HepG2 (cell line): ENCODE results near the gene SULT2B1. TPM values are rescaled to one million over a fixed set of nuclear protein-coding genes. Genes with fewer than 3 reads are reported as not detected.

Source experiments
- ATAC-seq: fragments of 200-7000 bp; cut with Tn5 transposase; 3 replicates; pipeline ENCODE4 v1.9.1; 2020; ENCODE audit warnings: mild to moderate bottlenecking, moderate library complexity
- BruUV-seq: library from RNA; stranded (reverse); fragments of 400-500 nt; replicated peaks from 2 replicates; lab custom pipeline; 2021; lab: Mats Ljungman, UMichigan
- CTCF ChIA-PET: fragments of 300-600 bp; formaldehyde crosslinking; extraction: SDS; loops from one replicate; lab custom pipeline; 2021; ENCODE audit warnings: low total read pairs, inconsistent platforms, low intra/inter-chr PET ratio; lab: Yijun Ruan, JAX
- POLR2A ChIA-PET: fragments of 350-600 bp; sonication (Branson Sonifier 250); formaldehyde crosslinking; loops from one replicate; lab custom pipeline; 2020; ENCODE audit warnings: antibody characterized with exemption, inconsistent platforms; lab: Yijun Ruan, JAX
- DNase-seq: peaks from one replicate; pipeline ENCODE4 v3.0.0-alpha.2; 2015; ENCODE audit warnings: low spot score
- FAIRE-seq: peaks from 3 replicates; lab custom pipeline; 2011; peaks lifted over from hg19 to GRCh38; lab: Jason Lieb, UNC
- H2AFZ ChIP-seq: one replicate; pipeline ENCODE4 v1.6.1; 2011; ENCODE audit warnings: low read length, inconsistent platforms
- H3K27ac ChIP-seq: fragments of 300-600 bp; 3 replicates; pipeline ENCODE4 v1.8.0; 2011; ENCODE audit warnings: mixed run types, mild to moderate bottlenecking, mixed read lengths, low read length, inconsistent platforms; ENCODE audit not compliant: insufficient read depth; ENCODE audit errors: extremely low read length
- H3K27me3 ChIP-seq, 2 experiments: fragments of 200-600 bp in 1 of 2; 2 replicates in 1 of 2; 3 replicates in 1 of 2; pipeline versions ENCODE4 v1.6.0 to v1.8.0; 2011; ENCODE audit warnings: low read length in 2 of 2, mild to moderate bottlenecking in 2 of 2, moderate library complexity in 2 of 2, inconsistent platforms in 1 of 2; ENCODE audit not compliant: insufficient read depth in 2 of 2, control insufficient read depth in 1 of 2
- H3K36me3 ChIP-seq, 2 experiments: fragments of 200-600 bp in 1 of 2; replicated peaks in 1 of 2; 2 replicates in 1 of 2; 3 replicates in 1 of 2; pipeline versions ENCODE4 v1.5.1 to v1.8.0; 2011; ENCODE audit warnings: low read length in 2 of 2, inconsistent platforms in 1 of 2; ENCODE audit not compliant: insufficient read depth in 2 of 2, control insufficient read depth in 1 of 2
- H3K4me1 ChIP-seq: 2 replicates; pipeline ENCODE4 v1.5.1; 2012; ENCODE audit warnings: low read length, inconsistent platforms; ENCODE audit not compliant: insufficient read depth
- H3K4me2 ChIP-seq: 2 replicates; pipeline ENCODE4 v1.6.0; 2011; ENCODE audit warnings: low read depth, low read length, inconsistent platforms
- H3K4me3 ChIP-seq, 3 experiments: fragments of 200-600 bp in 1 of 3; sonication (generic), shearing (Covaris generic) in 1 of 3; replicated peaks in 1 of 3; 2 replicates each; pipeline ENCODE4 v1.5.1; 2011 to 2016; ENCODE audit warnings: low read length in 3 of 3, inconsistent platforms in 2 of 3, low read depth in 2 of 3, mild to moderate bottlenecking in 2 of 3, control low read depth in 1 of 3, mixed read lengths in 1 of 3; ENCODE audit not compliant: insufficient read depth in 1 of 3
- H3K79me2 ChIP-seq: one replicate; pipeline ENCODE4 v1.6.1; 2011; ENCODE audit warnings: low read length, inconsistent platforms; ENCODE audit not compliant: insufficient read depth
- H3K9ac ChIP-seq: 2 replicates; pipeline ENCODE4 v1.6.0; 2011; ENCODE audit warnings: mild to moderate bottlenecking, low read depth, low read length, inconsistent platforms; ENCODE audit not compliant: insufficient read depth
- H3K9me3 ChIP-seq: 2 replicates; pipeline ENCODE4 v1.5.1; 2012; ENCODE audit warnings: mild to moderate bottlenecking, low read length
- H4K20me1 ChIP-seq: 2 replicates; pipeline ENCODE4 v1.6.0; 2011; ENCODE audit warnings: inconsistent platforms, mild to moderate bottlenecking, low read length, moderate library complexity; ENCODE audit not compliant: insufficient read depth
- ARNT2 ChIP-seq: sonication (generic); formaldehyde crosslinking; IDR thresholded peaks from 2 replicates; pipeline ENCODE4 v1.8.0; 2022; ENCODE audit warnings: mild to moderate bottlenecking, low read depth, missing genetic modification reagents, moderate library complexity
- ATF6 ChIP-seq: sonication (generic); formaldehyde crosslinking; conservative IDR thresholded peaks from 2 replicates; pipeline ENCODE4 v1.4.0; 2020; ENCODE audit warnings: missing genetic modification reagents
- BRD4 ChIP-seq: sonication (generic); formaldehyde crosslinking; IDR thresholded peaks from 2 replicates; pipeline ENCODE4 v1.4.0; 2020; ENCODE audit warnings: missing genetic modification reagents
- CEBPG ChIP-seq: IDR thresholded peaks from 2 replicates; pipeline ENCODE4 v1.6.1; 2016
- FOXM1 ChIP-seq: sonication (generic); formaldehyde crosslinking; IDR thresholded peaks from 2 replicates; pipeline ENCODE4 v1.5.0; 2020; ENCODE audit warnings: missing genetic modification reagents
- HNF4A ChIP-seq: sonication (generic); formaldehyde crosslinking; IDR thresholded peaks from 2 replicates; pipeline ENCODE4 v1.4.0; 2020; ENCODE audit warnings: missing genetic modification reagents
- KDM3A ChIP-seq: IDR thresholded peaks from 2 replicates; pipeline ENCODE4 v1.6.1; 2018; ENCODE audit warnings: low read depth, missing compliant biosample characterization
- KDM5B ChIP-seq: sonication (generic); formaldehyde crosslinking; IDR thresholded peaks from 2 replicates; pipeline ENCODE4 v1.4.0; 2020; ENCODE audit warnings: missing genetic modification reagents, mild to moderate bottlenecking, borderline replicate concordance
- NFE2L2 ChIP-seq: fragments of 150-350 bp; IDR thresholded peaks from 2 replicates; pipeline ENCODE4 v1.6.1; 2014; ENCODE audit warnings: low read length
- RFXAP ChIP-seq: sonication (generic); formaldehyde crosslinking; IDR thresholded peaks from 2 replicates; pipeline ENCODE4 v1.4.0; 2020; ENCODE audit warnings: missing genetic modification reagents, borderline replicate concordance
- SALL2 ChIP-seq: sonication (generic); formaldehyde crosslinking; IDR thresholded peaks from 2 replicates; pipeline ENCODE4 v1.8.1; 2023; ENCODE audit warnings: mild to moderate bottlenecking, missing genetic modification reagents, inconsistent platforms
- SCMH1 ChIP-seq: sonication (generic); formaldehyde crosslinking; IDR thresholded peaks from 2 replicates; pipeline ENCODE4 v1.9.0; 2021; ENCODE audit warnings: missing genetic modification reagents, mild to moderate bottlenecking, borderline replicate concordance
- SMARCE1 ChIP-seq: fragments of 450-650 bp; IDR thresholded peaks from 2 replicates; pipeline ENCODE4 v1.6.1; 2017; ENCODE audit warnings: borderline replicate concordance
- STAG1 ChIP-seq: sonication (generic); formaldehyde crosslinking; IDR thresholded peaks from 2 replicates; pipeline ENCODE4 v1.4.0; 2020; ENCODE audit warnings: missing genetic modification reagents
- TEAD3 ChIP-seq: optimal IDR thresholded peaks from 2 replicates; pipeline ENCODE3; 2016; ENCODE audit warnings: borderline replicate concordance
- WGBS: methylation state at CpG from one replicate; pipeline ENCODE4 v1.1.6; 2017; ENCODE audit warnings: low lambda C conversion rate; 5-methylcytosine and 5-hydroxymethylcytosine counted together
- in situ Hi-C: cut with HindIII; loops from 2 replicates; pipeline ENCODE4 v1.10.0; 2017; ENCODE audit warnings: low pct_unique_long_range_greater_than_20kb; ENCODE audit not compliant: extremely low pct_ligation_motif_present
- intact Hi-C: fragments of 100-400 bp; cut with micrococcal nuclease; formaldehyde crosslinking; loops from one replicate; pipeline ENCODE4 v1.10.0; 2022; ENCODE audit not compliant: unreplicated experiment
- polyA plus RNA-seq, 8 experiments: library from polyadenylated mRNA; depleted of rRNA in 3 of 8; stranded (reverse) in 7 of 8; unstranded in 1 of 8; fragments of >200 nt; fragmentation: Illumina TruSeq in 4 of 8; extraction: Trizol in 4 of 8; gene quantifications; 2 replicates each; pipeline versions ENCODE4 v1.2.1 to v1.2.3, GENCODE V29; 2011 to 2016; ENCODE audit warnings: low read depth in 4 of 8, missing spikeins in 1 of 8, mixed read lengths in 1 of 8; ENCODE audit not compliant: insufficient read depth in 1 of 8
- total RNA-seq, 5 experiments: library from RNA; depleted of rRNA; stranded (reverse); fragments of >200 nt; fragmentation: Illumina TruSeq; extraction: Trizol; gene quantifications; 2 replicates each; pipeline ENCODE4 v1.2.3, GENCODE V29; 2016; ENCODE audit warnings: low read depth in 1 of 5
- TF ChIP-seq, protein P1 (sequence below): sonication (generic); formaldehyde crosslinking; IDR thresholded peaks from 2 replicates; pipeline ENCODE4 v1.4.0; 2020; ENCODE audit warnings: mild to moderate bottlenecking, missing genetic modification reagents
- TF ChIP-seq, protein P2 (sequence below): sonication (generic); formaldehyde crosslinking; IDR thresholded peaks from 2 replicates; pipeline ENCODE4 v1.4.0; 2020; ENCODE audit warnings: missing genetic modification reagents
- TF ChIP-seq, protein P3 (sequence below): sonication (generic); formaldehyde crosslinking; IDR thresholded peaks from 2 replicates; pipeline ENCODE4 v1.8.1; 2023; ENCODE audit warnings: mild to moderate bottlenecking, missing genetic modification reagents

The SULT2B1 gene
- total and polyA plus RNA-seq, 2 of the 13 experiments (the other 11 are each of a cell fraction or from before 2014, with no cell fraction given) = 0.13 TPM; not detected in 1

DNA sequence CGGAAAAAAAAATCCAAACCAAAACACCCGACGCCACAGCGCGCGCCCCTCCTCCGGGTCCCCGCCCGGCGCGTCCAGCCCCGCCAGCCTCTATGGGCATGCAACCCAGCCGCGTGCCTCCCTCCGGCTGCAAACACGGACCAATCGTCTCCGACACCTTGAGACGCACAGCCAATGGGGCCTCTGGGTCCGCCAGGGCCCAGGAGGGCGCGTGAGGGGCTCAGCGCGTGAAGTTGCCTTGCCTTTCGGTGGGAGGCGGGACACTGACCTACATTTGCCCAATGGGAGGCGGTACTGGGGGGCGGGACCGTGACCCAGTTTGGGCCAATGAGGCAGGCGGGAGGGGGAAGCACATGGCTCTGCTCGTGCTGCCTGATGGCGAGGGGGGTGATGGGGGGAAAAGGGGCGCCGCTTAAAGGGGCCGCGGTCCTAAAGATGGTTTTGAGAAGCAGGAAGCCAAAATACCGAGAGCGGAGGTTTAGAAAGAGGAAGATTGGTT, 85.5 kb downstream of the SULT2B1 start:
- peak overlapping the region; percentile 96 for H3K4me2 ChIP-seq
- FAIRE-seq = peak; percentile 84
- 0% methylated on average over 10 of the region's 38 CpGs for WGBS
- in situ Hi-C loops = no loop called here
- no TSS peak for BruUV-seq
- H4K20me1 ChIP-seq = no peaks in the 10 kb centered on the region
- peak overlapping the region; percentile 70 for H3K27ac ChIP-seq
- peak; percentile 85 for ATAC-seq
- H3K27me3 ChIP-seq = peaks cover 0 to 8% of the 10 kb centered on the region in 2 experiments; a peak in 3 of 5 replicates
- peak; percentile 96 for DNase-seq
- POLR2A ChIA-PET = interaction anchor here (0.6 to 2.0 kb wide), 5 partner anchors 8 to 305 kb away, joined by 3 to 12 read pairs (median 4); partner anchors contain the start of genes CA11, RPL18 and SPHK2
- no peak overlapping the region for H2AFZ ChIP-seq
- no peaks in the 10 kb centered on the region for H3K9me3 ChIP-seq
- CTCF ChIA-PET = interaction anchor here (0.6 to 0.9 kb wide), 2 partner anchors 9 to 23 kb away, joined by 3 read pairs; partner anchors contain the start of gene CA11
- H3K4me1 ChIP-seq = peaks cover 70% of the 10 kb centered on the region
- intact Hi-C loops = no loop called here
- peak overlapping the region; percentile 15 to 76 (median 59); a peak in 4 of 6 replicates for H3K4me3 ChIP-seq
- H3K79me2 ChIP-seq = no peaks in the 10 kb centered on the region
- peak overlapping the region; percentile 49 for H3K9ac ChIP-seq
- no peaks in the 10 kb centered on the region for H3K36me3 ChIP-seq
- 0 out of 2 replicates have a peak, but pooled peaks have one; percentile 37 for TF ChIP-seq CEBPG (CRISPR knock-in tag)
- TF ChIP-seq ATF6 = no peak; the same call in 1 of the 2 replicates
- TF ChIP-seq TEAD3 (CRISPR knock-in tag) = peak; percentile 40
- TF ChIP-seq KDM3A = no peak
- TF ChIP-seq STAG1 = no peak
- TF ChIP-seq NFE2L2 = no peak
- TF ChIP-seq, protein P1, sequence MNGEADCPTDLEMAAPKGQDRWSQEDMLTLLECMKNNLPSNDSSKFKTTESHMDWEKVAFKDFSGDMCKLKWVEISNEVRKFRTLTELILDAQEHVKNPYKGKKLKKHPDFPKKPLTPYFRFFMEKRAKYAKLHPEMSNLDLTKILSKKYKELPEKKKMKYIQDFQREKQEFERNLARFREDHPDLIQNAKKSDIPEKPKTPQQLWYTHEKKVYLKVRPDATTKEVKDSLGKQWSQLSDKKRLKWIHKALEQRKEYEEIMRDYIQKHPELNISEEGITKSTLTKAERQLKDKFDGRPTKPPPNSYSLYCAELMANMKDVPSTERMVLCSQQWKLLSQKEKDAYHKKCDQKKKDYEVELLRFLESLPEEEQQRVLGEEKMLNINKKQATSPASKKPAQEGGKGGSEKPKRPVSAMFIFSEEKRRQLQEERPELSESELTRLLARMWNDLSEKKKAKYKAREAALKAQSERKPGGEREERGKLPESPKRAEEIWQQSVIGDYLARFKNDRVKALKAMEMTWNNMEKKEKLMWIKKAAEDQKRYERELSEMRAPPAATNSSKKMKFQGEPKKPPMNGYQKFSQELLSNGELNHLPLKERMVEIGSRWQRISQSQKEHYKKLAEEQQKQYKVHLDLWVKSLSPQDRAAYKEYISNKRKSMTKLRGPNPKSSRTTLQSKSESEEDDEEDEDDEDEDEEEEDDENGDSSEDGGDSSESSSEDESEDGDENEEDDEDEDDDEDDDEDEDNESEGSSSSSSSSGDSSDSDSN (CRISPR knock-in tag) = no peak
- no peak for TF ChIP-seq FOXM1 (CRISPR knock-in tag)
- TF ChIP-seq ARNT2 (CRISPR knock-in tag) = peak; percentile 87
- peak; percentile 92; the same call in 1 of the 2 replicates for TF ChIP-seq KDM5B (CRISPR knock-in tag)
- TF ChIP-seq SCMH1 = no peak
- TF ChIP-seq, protein P2, sequence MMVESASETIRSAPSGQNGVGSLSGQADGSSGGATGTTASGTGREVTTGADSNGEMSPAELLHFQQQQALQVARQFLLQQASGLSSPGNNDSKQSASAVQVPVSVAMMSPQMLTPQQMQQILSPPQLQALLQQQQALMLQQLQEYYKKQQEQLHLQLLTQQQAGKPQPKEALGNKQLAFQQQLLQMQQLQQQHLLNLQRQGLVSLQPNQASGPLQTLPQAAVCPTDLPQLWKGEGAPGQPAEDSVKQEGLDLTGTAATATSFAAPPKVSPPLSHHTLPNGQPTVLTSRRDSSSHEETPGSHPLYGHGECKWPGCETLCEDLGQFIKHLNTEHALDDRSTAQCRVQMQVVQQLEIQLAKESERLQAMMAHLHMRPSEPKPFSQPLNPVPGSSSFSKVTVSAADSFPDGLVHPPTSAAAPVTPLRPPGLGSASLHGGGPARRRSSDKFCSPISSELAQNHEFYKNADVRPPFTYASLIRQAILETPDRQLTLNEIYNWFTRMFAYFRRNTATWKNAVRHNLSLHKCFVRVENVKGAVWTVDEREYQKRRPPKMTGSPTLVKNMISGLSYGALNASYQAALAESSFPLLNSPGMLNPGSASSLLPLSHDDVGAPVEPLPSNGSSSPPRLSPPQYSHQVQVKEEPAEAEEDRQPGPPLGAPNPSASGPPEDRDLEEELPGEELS (CRISPR knock-in tag) = peak; percentile 12; the same call in 1 of the 2 replicates
- TF ChIP-seq, protein P3, sequence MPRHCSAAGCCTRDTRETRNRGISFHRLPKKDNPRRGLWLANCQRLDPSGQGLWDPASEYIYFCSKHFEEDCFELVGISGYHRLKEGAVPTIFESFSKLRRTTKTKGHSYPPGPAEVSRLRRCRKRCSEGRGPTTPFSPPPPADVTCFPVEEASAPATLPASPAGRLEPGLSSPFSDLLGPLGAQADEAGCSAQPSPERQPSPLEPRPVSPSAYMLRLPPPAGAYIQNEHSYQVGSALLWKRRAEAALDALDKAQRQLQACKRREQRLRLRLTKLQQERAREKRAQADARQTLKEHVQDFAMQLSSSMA = peak; percentile 96; the same call in 1 of the 2 replicates
- peak; percentile 76; the same call in 1 of the 2 replicates for TF ChIP-seq RFXAP
- no peak for TF ChIP-seq SALL2 (CRISPR knock-in tag)
- TF ChIP-seq BRD4 (CRISPR knock-in tag) = no peak
- no peak for TF ChIP-seq SMARCE1
- TF ChIP-seq HNF4A (CRISPR knock-in tag) = no peak
